NCI-H2107 treated with DMSO at 0.1 percent for 48 hours (cell line): ENCODE measurements around the gene TUBA1B.
"Not testable (repeated sequence)": the region's sequence is repeated elsewhere in the genome, so short reads cannot be mapped to it uniquely, and the experiment has no call there.

ENCODE experiments used
- DNase-seq: peaks from one replicate; lab custom pipeline; 2025; ENCODE audit not compliant: unreplicated experiment; lab: John Stamatoyannopoulos, UW

The TUBA1B gene

DNA sequence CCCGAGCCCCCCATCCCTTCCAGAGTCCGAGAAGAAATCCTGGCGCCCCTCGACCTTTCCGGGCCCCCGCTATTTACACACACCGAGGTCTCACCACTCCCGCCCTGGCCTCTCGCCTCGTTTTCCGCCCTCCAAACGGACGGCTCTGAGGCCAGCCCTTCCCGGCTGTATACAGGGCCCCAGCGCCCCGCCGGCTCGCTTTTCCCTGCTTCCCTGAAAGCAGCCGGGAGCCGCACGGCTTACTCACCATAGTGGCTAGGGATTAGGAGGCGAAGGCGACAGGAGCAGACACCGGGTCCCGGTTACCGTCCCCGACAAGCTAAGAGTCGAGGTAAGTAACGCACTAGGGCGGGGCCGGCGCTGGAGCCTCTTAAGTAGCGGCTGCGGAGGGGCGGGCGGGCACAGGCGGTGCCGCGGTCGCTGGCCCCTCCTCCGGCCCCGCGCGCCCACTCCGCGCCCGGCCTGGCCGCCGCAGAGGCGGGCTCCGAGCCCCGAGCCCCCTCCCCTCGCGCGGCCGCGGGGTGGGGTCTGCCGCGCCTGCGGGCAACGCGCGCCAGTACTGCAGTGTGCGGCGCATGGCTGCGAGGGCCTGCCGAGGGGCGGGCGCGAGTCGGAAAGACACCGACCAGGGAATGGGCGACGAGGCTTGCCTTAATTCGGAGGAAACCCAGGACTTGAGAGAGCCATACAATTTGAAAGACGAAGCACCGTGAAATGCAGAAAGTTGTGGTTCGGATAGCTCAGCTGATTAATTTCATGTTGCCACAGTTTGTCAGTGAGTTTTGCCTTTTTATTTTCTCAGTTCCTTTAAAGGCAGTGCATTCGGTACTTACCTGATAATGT, at the start of gene TUBA1B:
Gene TUBA1B (minus strand): TSS at position 345 of the 843 bp plus-strand sequence. CDS start 95 bp downstream, at position 250.
- peak; percentile 83 for DNase-seq

- no peak for DNase-seq
Measured at GRCh38 chr12:49174218-49174617, 43.0 kb upstream of the TUBA1B start.

DNA sequence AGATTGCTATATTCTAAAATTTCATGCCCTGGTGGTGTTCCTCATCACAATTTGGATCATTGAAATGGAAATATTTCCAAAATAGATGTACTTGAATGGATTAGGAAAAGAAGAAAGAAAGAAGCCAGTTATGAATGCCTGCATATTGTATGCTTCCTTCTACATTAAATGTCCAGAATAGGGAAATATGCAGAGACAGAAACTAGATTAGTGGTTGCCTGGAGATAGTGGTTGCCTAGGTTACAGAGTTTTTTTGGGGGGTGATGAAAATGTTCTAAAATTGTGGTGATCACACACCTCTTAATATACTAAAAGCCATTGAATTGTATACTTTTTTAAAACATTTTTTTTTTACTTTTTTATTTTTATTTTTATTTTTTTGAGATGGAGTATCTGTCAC, 39.7 kb upstream of the TUBA1B start:
- DNase-seq: no peak

DNA sequence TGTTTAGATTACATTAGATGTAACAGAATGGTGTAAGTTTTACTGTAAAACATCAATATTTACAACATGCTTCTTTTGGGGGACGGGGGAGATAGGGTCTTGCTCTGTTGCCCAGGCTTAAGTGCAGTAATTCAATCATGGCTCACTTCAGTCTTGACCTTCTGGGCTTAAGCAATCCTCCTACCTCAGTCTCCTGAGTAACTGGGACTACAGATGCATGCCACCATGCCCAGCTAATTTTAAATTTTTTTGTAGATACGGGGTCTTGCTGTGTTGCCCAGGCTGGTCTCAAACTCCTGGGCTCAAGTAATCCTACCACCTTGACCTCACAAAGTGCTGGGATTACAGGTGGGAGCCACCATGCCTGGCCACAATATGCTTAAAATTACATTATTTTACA, 33.9 kb upstream of the TUBA1B start:
- no peak for DNase-seq

GRCh38 chr12:49161901-49162300, 30.7 kb upstream of the TUBA1B start:
- DNase-seq: not testable (repeated sequence)

DNA sequence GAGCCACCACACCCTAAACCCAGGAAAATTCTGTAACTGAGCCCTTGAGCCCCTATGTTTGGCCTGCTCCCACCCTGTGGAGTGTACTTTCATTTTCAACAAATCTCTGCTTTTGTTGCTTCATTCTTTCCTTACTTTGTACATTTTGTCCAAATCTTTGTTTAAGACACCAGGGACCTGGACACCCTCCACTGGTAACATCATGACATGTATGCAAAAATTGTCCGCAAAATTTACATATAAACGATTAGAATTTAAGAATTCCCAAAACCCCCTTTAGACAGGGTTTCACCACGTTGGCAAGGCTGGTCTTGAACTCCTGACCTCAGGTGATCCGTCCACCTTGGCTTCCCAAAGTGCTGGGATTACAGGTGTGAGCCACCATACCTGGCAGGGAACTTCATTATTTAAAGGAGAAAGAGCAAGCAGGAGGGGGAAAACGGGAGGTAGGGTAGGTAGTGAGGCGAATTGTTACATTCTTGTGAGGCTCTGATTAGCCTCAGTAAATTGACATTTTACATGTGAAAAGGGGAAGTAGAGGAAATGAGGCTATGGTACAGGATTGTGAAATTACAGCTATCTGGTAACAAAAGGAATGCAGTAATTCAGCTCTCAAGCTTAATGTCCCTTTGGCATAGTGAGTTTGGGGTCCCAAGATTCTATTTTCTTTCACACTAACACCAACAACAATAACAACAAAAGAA, 30.0 kb upstream of the TUBA1B start:
- no peak for DNase-seq

DNA sequence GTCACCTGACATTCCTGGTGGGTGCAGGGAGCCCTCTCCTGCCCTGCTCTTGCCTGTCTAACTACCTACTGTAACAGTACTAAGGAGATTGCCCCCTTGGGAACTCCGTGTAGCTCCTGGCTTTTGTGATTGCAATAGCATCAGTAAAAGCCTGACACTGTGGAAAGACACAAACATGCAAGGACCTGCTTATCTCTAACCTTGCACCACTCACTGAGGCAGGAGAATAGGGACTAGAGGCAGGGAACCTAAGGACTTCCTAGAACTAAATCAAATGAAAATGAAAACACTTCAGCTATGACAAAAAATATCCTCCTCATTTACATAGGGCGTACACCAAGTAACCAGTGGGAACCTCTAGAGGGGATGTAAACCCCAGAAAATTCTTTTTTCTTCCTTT, 29.2 kb upstream of the TUBA1B start:
- no peak for DNase-seq

- no peak for DNase-seq
Measured at GRCh38 chr12:49154221-49154620, 23.0 kb upstream of the TUBA1B start.

- no peak for DNase-seq
Measured at GRCh38 chr12:49147384-49147783, 16.2 kb upstream of the TUBA1B start.

GRCh38 chr12:49146406-49146805, 15.2 kb upstream of the TUBA1B start:
- no peak for DNase-seq

GRCh38 chr12:49144384-49144783, 13.2 kb upstream of the TUBA1B start:
- DNase-seq: no peak

DNA sequence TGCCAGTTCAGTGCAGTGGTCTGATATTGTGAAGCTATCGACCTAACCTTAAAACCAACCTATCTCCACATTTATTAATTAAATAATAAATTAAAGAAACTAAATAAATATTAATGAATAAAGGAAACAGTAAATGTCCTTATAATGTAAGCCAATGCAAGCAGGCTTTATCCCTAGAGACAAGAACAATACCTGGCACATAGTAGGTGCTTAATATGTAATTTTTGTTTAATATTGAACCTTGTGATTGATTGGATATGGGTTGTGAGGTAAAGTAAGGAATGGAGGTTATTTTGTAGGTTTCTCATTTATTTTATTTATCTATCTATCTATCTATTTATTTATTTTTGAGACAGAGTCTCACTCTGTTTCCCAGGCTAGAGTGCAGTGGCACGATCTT, 7.8 kb upstream of the TUBA1B start:
- no peak for DNase-seq

- no peak for DNase-seq
Measured at GRCh38 chr12:49138587-49138986, 7.4 kb upstream of the TUBA1B start.

- DNase-seq: no peak
Measured at GRCh38 chr12:49137476-49137875, 6.3 kb upstream of the TUBA1B start.

- not testable (repeated sequence) for DNase-seq
Measured at GRCh38 chr12:49136997-49137396, 5.8 kb upstream of the TUBA1B start.

- DNase-seq: no peak
Measured at GRCh38 chr12:49133590-49133989, 2.4 kb upstream of the TUBA1B start.

GRCh38 chr12:49133014-49133413, 1.8 kb upstream of the TUBA1B start:
- DNase-seq: no peak

DNA sequence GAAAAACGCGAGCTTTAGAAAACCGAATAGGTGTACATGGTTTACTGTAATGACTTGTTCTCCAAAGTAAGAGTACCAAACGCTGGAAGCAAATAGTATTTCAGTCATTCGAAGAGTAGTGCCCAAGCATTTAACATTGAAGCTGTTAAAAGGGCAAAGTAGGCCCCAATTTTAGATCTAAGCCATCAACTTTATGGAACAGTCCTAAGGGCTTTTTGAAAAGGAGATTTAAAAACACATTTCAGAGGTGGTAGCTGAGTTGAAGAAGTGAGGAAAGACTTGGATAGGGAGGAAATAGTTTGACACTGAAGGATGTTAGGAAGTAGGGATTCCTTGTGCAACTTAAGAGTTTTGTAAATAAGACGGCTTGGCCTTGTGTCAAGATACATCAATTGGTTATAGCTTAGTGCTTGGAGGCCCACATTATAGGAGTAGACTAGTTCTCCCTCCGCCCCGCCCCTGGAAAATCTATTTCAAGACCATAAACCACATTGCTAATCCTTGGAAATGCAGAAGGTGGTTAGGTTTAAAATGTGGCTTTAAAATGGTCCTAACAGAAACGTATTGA, 783 bp upstream of the TUBA1B start:
- peak; percentile 89 for DNase-seq

DNA sequence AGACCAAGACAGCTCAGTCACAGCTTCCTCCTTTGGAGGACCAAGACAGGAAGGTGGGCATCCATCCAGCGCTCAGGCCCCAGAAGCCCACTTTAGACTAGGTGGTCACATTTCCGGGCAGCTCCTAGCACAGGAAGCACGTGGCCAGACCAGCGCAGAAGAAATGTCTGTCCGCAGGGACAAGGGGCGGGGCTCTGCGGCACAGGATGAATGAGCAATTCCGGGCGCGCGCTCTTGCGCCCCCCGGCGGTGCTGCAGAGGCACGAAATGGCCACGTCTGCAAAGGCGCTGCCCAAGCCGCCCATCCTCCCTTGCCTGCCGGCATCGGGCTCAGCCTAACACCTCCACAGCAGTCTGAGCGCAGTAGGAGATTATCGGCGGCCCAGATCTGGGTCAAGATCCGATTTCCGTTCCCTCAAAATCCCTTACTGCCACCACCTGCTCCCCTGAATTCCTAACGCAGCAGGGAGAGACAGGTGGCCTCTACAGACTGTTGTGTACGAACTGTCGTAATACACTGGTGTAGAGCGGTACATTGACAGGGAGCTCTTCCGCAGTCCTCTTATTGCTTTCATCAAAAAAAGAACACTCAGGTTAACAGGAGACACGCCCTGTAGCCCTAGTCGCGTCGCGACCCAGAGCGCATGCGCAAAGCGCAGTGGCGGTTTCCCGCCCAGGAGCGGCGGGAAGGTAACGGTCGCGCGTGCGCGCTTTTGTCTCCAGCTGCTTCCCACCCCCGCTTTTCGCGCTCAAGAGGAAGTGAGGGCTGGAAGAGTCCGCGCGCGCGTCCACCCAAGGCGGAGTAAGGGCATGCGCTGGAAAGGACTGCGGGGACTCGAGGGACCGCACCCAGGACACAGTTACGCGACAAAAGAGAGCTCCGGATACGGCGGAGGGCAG, 794 bp downstream of the TUBA1B start:
- DNase-seq: peak; percentile 73

GRCh38 chr12:49129332-49130150, 1.7 kb downstream of the TUBA1B start:
- DNase-seq: no peak
